ENCODE measurements around the gene MRPL12.

GRCh38 chr17:81665205-81666091 is 37.7 kb upstream of the MRPL12 start:
- TF ChIP-seq CTCF (IDR thresholded peaks at IDR 0.05) (no peak), POLR2A (IDR thresholded peaks at IDR 0.05) (no peak), EP300 (IDR thresholded peaks at IDR 0.05) (no peak)

All from tibial nerve (tissue), 4 donors.